ENCODE data around the gene CLDN9. TPM values are rescaled to one million over a fixed set of nuclear protein-coding genes. Genes with fewer than 3 reads are reported as not detected.

CLDN9 gene
- total RNA-seq, 2 experiments from 2014 or later: not detected

- H3K9me3 ChIP-seq (ENCODE audit: control insufficient read depth in 1 of 2, insufficient read depth in 1 of 2, low read length in 2 of 2): peaks cover 0 to 15% of the 10 kb centered on the region in 2 experiments
- H3K27me3 ChIP-seq (ENCODE audit: control insufficient read depth in 1 of 2, insufficient read depth in 2 of 2, low read length in 2 of 2): peaks cover 15 to 18% of the 10 kb centered on the region in 2 experiments
- POLR2A ChIA-PET: no interaction called here
- peaks cover 22% of the 10 kb centered on the region for H3K27me3 Mint-ChIP-seq
- CTCF ChIA-PET: no interaction called here
- ATAC-seq (ENCODE audit: poor library complexity): no peak
- no peak overlapping the region for H3K4me3 ChIP-seq (ENCODE audit: low read length)
- DNase-seq: no peak
- no peaks in the 10 kb centered on the region for H3K36me3 Mint-ChIP-seq (ENCODE audit: low read depth)
- H3K36me3 ChIP-seq (ENCODE audit: insufficient read depth, low read length): no peaks in the 10 kb centered on the region
- intact Hi-C loops (cut with DNase I, micrococcal nuclease): no loop called here
- no peak overlapping the region for H3K27ac ChIP-seq (ENCODE audit: low read depth in 1 of 2, low read length in 2 of 2)
- H3K9me3 Mint-ChIP-seq: no peaks in the 10 kb centered on the region
- peaks cover 19% of the 10 kb centered on the region for H3K4me1 Mint-ChIP-seq (ENCODE audit: low read depth)
- no peak for TF ChIP-seq CTCF (IDR thresholded peaks at IDR 0.05)
- H3K4me1 ChIP-seq (ENCODE audit: insufficient read depth, low read length): peaks cover 33% of the 10 kb centered on the region
- H3K4me3 Mint-ChIP-seq: peak overlapping the region; percentile 70
- no peak overlapping the region for H3K27ac Mint-ChIP-seq
Measured at GRCh38 chr16:2971985-2972784, 40.5 kb upstream of the CLDN9 start.

GRCh38 chr16:2973093-2973492 lies 39.6 kb upstream of the CLDN9 start:
- CTCF ChIA-PET: no interaction called here
- no peak for DNase-seq

GRCh38 chr16:2973605-2974318 lies 39.0 kb upstream of the CLDN9 start:
- Histone ChIP-seq H3K4me3 (ENCODE audit: low read length) (no peak overlapping the region), H3K9me3 (ENCODE audit: control insufficient read depth in 1 of 2, insufficient read depth in 1 of 2, low read length in 2 of 2) (peaks cover 0 to 2% of the 10 kb centered on the region in 2 experiments), H3K36me3 (ENCODE audit: insufficient read depth, low read length) (no peaks in the 10 kb centered on the region), H3K27me3 (ENCODE audit: control insufficient read depth in 1 of 2, insufficient read depth in 2 of 2, low read length in 2 of 2) (peaks cover 2% of the 10 kb centered on the region in 2 experiments), H3K27ac (ENCODE audit: low read depth in 1 of 2, low read length in 2 of 2) (no peak overlapping the region), H3K4me1 (ENCODE audit: insufficient read depth, low read length) (peaks cover 17% of the 10 kb centered on the region)
- ChIA-PET CTCF (no interaction called here), POLR2A (no interaction called here)
- no peak overlapping the region for H3K27ac Mint-ChIP-seq
- no peak for TF ChIP-seq CTCF (IDR thresholded peaks at IDR 0.05)
- H3K27me3 Mint-ChIP-seq: peaks cover 9% of the 10 kb centered on the region
- intact Hi-C loops (cut with DNase I, micrococcal nuclease): no loop called here
- no peak for ATAC-seq (ENCODE audit: poor library complexity)
- DNase-seq: no peak
- H3K9me3 Mint-ChIP-seq: no peaks in the 10 kb centered on the region
- no peaks in the 10 kb centered on the region for H3K36me3 Mint-ChIP-seq (ENCODE audit: low read depth)
- peaks cover 10% of the 10 kb centered on the region for H3K4me1 Mint-ChIP-seq (ENCODE audit: low read depth)
- no peak overlapping the region for H3K4me3 Mint-ChIP-seq

More at GRCh38 chr16:2973093-2973492, 39.6 kb upstream of the CLDN9 start:
- Mint-ChIP-seq H3K4me3 (no peak overlapping the region), H3K9me3 (no peaks in the 10 kb centered on the region), H3K4me1 (ENCODE audit: low read depth) (peaks cover 16% of the 10 kb centered on the region), H3K27me3 (peaks cover 15% of the 10 kb centered on the region), H3K27ac (no peak overlapping the region), H3K36me3 (ENCODE audit: low read depth) (no peaks in the 10 kb centered on the region)
- no peak for TF ChIP-seq CTCF (IDR thresholded peaks at IDR 0.05)
- Histone ChIP-seq H3K4me1 (ENCODE audit: insufficient read depth, low read length) (peaks cover 24% of the 10 kb centered on the region), H3K36me3 (ENCODE audit: insufficient read depth, low read length) (no peaks in the 10 kb centered on the region), H3K4me3 (ENCODE audit: low read length) (no peak overlapping the region), H3K27me3 (ENCODE audit: control insufficient read depth in 1 of 2, insufficient read depth in 2 of 2, low read length in 2 of 2) (peaks cover 8 to 9% of the 10 kb centered on the region in 2 experiments), H3K27ac (ENCODE audit: low read depth in 1 of 2, low read length in 2 of 2) (no peak overlapping the region), H3K9me3 (ENCODE audit: control insufficient read depth in 1 of 2, insufficient read depth in 1 of 2, low read length in 2 of 2) (peaks cover 0 to 7% of the 10 kb centered on the region in 2 experiments)
- intact Hi-C loops (cut with DNase I, micrococcal nuclease): no loop called here
- no peak for ATAC-seq (ENCODE audit: poor library complexity)
- POLR2A ChIA-PET: no interaction called here

All from CD4-positive, alpha-beta T cell (primary cell).